IMR-90 (cell line): Measurements from ENCODE around the gene TRABD. TPM values are rescaled to one million over a fixed set of nuclear protein-coding genes. Genes with fewer than 3 reads are reported as not detected.

Experiments used
- ATAC-seq: fragments of 200-7000 bp; cut with Tn5 transposase; 2 replicates; pipeline ENCODE4 v1.9.1; 2020; ENCODE audit warnings: low read depth, mild to moderate bottlenecking, moderate library complexity
- BruUV-seq: library from RNA; stranded (reverse); fragments of 400-500 nt; replicated peaks from 2 replicates; lab custom pipeline; 2021; lab: Mats Ljungman, UMichigan
- CTCF ChIA-PET: fragments of 300-600 bp; formaldehyde crosslinking; extraction: SDS; loops from one replicate; lab custom pipeline; 2021; ENCODE audit warnings: antibody characterized with exemption; lab: Yijun Ruan, JAX
- POLR2A ChIA-PET: fragments of 300-600 bp; sonication (Branson Sonifier 250); formaldehyde crosslinking; loops from one replicate; lab custom pipeline; 2022; ENCODE audit warnings: antibody characterized with exemption; ENCODE audit not compliant: unreplicated experiment; lab: Charles Lee
- DNase-seq: peaks from one replicate; pipeline ENCODE4 v3.0.0; 2013
- H2AFZ ChIP-seq: replicated peaks from 2 replicates; pipeline ENCODE3; 2013; ENCODE audit warnings: low read length, mild to moderate bottlenecking; ENCODE audit not compliant: poor library complexity
- H2AK5ac ChIP-seq: 2 replicates; pipeline ENCODE4 v1.6.1; 2013; ENCODE audit warnings: low read depth, low read length, inconsistent platforms
- H2AK9ac ChIP-seq: replicated peaks from 2 replicates; pipeline ENCODE3; 2013; ENCODE audit warnings: mild to moderate bottlenecking, low read depth, low read length, moderate library complexity; ENCODE audit not compliant: poor library complexity
- H2BK120ac ChIP-seq: 2 replicates; pipeline ENCODE4 v1.6.1; 2013; ENCODE audit warnings: low read depth, low read length, inconsistent platforms
- H2BK15ac ChIP-seq: 3 replicates; pipeline ENCODE4 v1.6.1; 2013; ENCODE audit warnings: low read depth, low read length, inconsistent platforms
- H2BK20ac ChIP-seq: 2 replicates; pipeline ENCODE4 v1.6.1; 2013; ENCODE audit warnings: low read depth, mild to moderate bottlenecking, inconsistent platforms, low read length, moderate library complexity
- H2BK5ac ChIP-seq: 2 replicates; pipeline ENCODE4 v1.6.1; 2013; ENCODE audit warnings: mild to moderate bottlenecking, low read depth, low read length, inconsistent platforms; ENCODE audit not compliant: poor library complexity, severe bottlenecking
- H3K14ac ChIP-seq: replicated peaks from 2 replicates; pipeline ENCODE4 v1.6.1; 2013; ENCODE audit warnings: low read depth, low read length, inconsistent platforms
- H3K18ac ChIP-seq: 2 replicates; pipeline ENCODE4 v1.6.1; 2013; ENCODE audit warnings: low read depth, low read length, control low read depth
- H3K23ac ChIP-seq: 2 replicates; pipeline ENCODE4 v1.6.1; 2013; ENCODE audit warnings: low read depth, low read length, inconsistent platforms
- H3K27ac ChIP-seq: 2 replicates; pipeline ENCODE4 v1.5.1; 2013; ENCODE audit warnings: mild to moderate bottlenecking, control low read depth, low read length; ENCODE audit not compliant: insufficient read depth
- H3K27me3 ChIP-seq: 2 replicates; pipeline ENCODE4 v1.6.1; 2013; ENCODE audit warnings: low read length; ENCODE audit not compliant: control insufficient read depth, insufficient read depth
- H3K36me3 ChIP-seq: 2 replicates; pipeline ENCODE4 v1.6.1; 2013; ENCODE audit warnings: low read length, mixed read lengths; ENCODE audit not compliant: control insufficient read depth, insufficient read depth
- H3K4ac ChIP-seq: 2 replicates; pipeline ENCODE4 v1.6.1; 2013; ENCODE audit warnings: low read depth, low read length, inconsistent platforms
- H3K4me1 ChIP-seq: 2 replicates; pipeline ENCODE4 v1.6.1; 2013; ENCODE audit warnings: low read length, mixed read lengths; ENCODE audit not compliant: control insufficient read depth, insufficient read depth
- H3K4me2 ChIP-seq: 2 replicates; pipeline ENCODE4 v1.6.1; 2013; ENCODE audit warnings: low read depth, mild to moderate bottlenecking, control low read depth, low read length, moderate library complexity
- H3K4me3 ChIP-seq: 2 replicates; pipeline ENCODE4 v1.5.1; 2013; ENCODE audit warnings: low read depth, mild to moderate bottlenecking, control low read depth, low read length, moderate library complexity; ENCODE audit not compliant: insufficient read depth
- H3K56ac ChIP-seq: 2 replicates; pipeline ENCODE4 v1.6.1; 2013; ENCODE audit warnings: low read length, inconsistent platforms; ENCODE audit not compliant: insufficient read depth; ENCODE audit errors: extremely low read depth
- H3K79me1 ChIP-seq, 2 experiments: 2 replicates each; pipeline ENCODE4 v1.6.1; 2013; ENCODE audit warnings: low read length in 2 of 2, inconsistent platforms in 1 of 2, low read depth in 1 of 2
- H3K9ac ChIP-seq: 2 replicates; pipeline ENCODE4 v1.6.1; 2013; ENCODE audit warnings: low read depth, low read length, control low read depth
- H3K9me1 ChIP-seq: 2 replicates; pipeline ENCODE4 v1.6.1; 2013; ENCODE audit warnings: low read length, inconsistent platforms; ENCODE audit not compliant: insufficient read depth
- H3K9me3 ChIP-seq: 2 replicates; pipeline ENCODE4 v1.6.1; 2013; ENCODE audit warnings: low read length; ENCODE audit not compliant: control insufficient read depth, insufficient read depth
- H4K20me1 ChIP-seq: 2 replicates; pipeline ENCODE4 v1.6.1; 2013; ENCODE audit warnings: low read length, inconsistent platforms; ENCODE audit not compliant: insufficient read depth
- H4K5ac ChIP-seq: 2 replicates; pipeline ENCODE4 v1.6.1; 2013; ENCODE audit warnings: mild to moderate bottlenecking, low read depth, low read length, control low read depth
- H4K8ac ChIP-seq, 2 experiments: 2 replicates each; pipeline ENCODE4 v1.6.1; 2013; ENCODE audit warnings: low read depth in 2 of 2, low read length in 2 of 2, control low read depth in 1 of 2, inconsistent platforms in 1 of 2
- H4K91ac ChIP-seq: 2 replicates; pipeline ENCODE4 v1.6.1; 2013; ENCODE audit warnings: low read depth, low read length, inconsistent platforms; ENCODE audit not compliant: insufficient read depth
- BHLHE40 ChIP-seq: fragments of 150-350 bp; IDR thresholded peaks from 2 replicates; pipeline ENCODE4 v1.6.1; 2016; ENCODE audit warnings: mild to moderate bottlenecking, low read depth, low read length
- CHD1 ChIP-seq: IDR thresholded peaks from 2 replicates; pipeline ENCODE4 v1.6.1; 2012; ENCODE audit warnings: low read depth, low read length, improper control_type of control experiment
- MXI1 ChIP-seq: IDR thresholded peaks from 2 replicates; pipeline ENCODE4 v1.6.1; 2012; ENCODE audit warnings: low read depth, mild to moderate bottlenecking, low read length, moderate library complexity, borderline replicate concordance
- POLR2A ChIP-seq: IDR thresholded peaks from 2 replicates; pipeline ENCODE4 v1.6.1; 2012; ENCODE audit warnings: mild to moderate bottlenecking, low read depth, low read length
- RAD21 ChIP-seq: IDR thresholded peaks from 2 replicates; pipeline ENCODE4 v1.6.1; 2012; ENCODE audit warnings: low read length, improper control_type of control experiment
- RCOR1 ChIP-seq: IDR thresholded peaks from 2 replicates; pipeline ENCODE4 v1.6.1; 2012; ENCODE audit warnings: mild to moderate bottlenecking, low read length, improper control_type of control experiment; ENCODE audit not compliant: insufficient replicate concordance
- RFX5 ChIP-seq: IDR thresholded peaks from 2 replicates; pipeline ENCODE4 v1.8.0; 2012; ENCODE audit warnings: low read depth, mild to moderate bottlenecking, low read length, moderate library complexity
- WGBS, 2 experiments: methylation state at CpG; one replicate each; pipeline versions ENCODE4 v1.1.5 to v1.1.7; 2013; ENCODE audit warnings: missing lambda C conversion rate in 2 of 2; ENCODE audit not compliant: insufficient read length in 1 of 2; ENCODE audit errors: extremely low coverage in 2 of 2; 5-methylcytosine and 5-hydroxymethylcytosine counted together
- dilution Hi-C: fragments of 300-500 bp; cut with HindIII; formaldehyde crosslinking; loops from one replicate; pipeline ENCODE4 v1.14.3; 2018; ENCODE audit warnings: low sequenced_read_pairs; ENCODE audit not compliant: unreplicated experiment
- in situ Hi-C: fragments of 300-500 bp; cut with MboI; formaldehyde crosslinking; loops from 3 replicates; pipeline ENCODE4 v1.14.3; 2019; ENCODE audit warnings: low sequenced_read_pairs, inconsistent platforms, mixed read lengths
- intact Hi-C: fragments of 100-400 bp; cut with micrococcal nuclease; formaldehyde crosslinking; loops from 2 replicates; pipeline ENCODE4 v1.10.0; 2022
- polyA plus RNA-seq, 3 experiments: library from polyadenylated mRNA; depleted of rRNA; stranded (reverse); fragments of >200 nt; gene quantifications; 2 replicates each; pipeline ENCODE4 v1.2.3, GENCODE V29; 2012; ENCODE audit warnings: low replicate concordance in 1 of 3
- total RNA-seq: library from RNA; depleted of rRNA; stranded (reverse); fragments of >200 nt; gene quantifications from 2 replicates; pipeline ENCODE4 v1.2.3, GENCODE V29; 2012
- TF ChIP-seq, protein P1 (sequence below): fragments of 150-350 bp; IDR thresholded peaks from 2 replicates; pipeline ENCODE4 v1.6.1; 2017; ENCODE audit warnings: mild to moderate bottlenecking, antibody characterized with exemption, low read length, low read depth

TRABD gene
- total and polyA plus RNA-seq, 2 of the 4 experiments (the other 2 are of a cell fraction): 13.4 to 42.7 TPM

DNA sequence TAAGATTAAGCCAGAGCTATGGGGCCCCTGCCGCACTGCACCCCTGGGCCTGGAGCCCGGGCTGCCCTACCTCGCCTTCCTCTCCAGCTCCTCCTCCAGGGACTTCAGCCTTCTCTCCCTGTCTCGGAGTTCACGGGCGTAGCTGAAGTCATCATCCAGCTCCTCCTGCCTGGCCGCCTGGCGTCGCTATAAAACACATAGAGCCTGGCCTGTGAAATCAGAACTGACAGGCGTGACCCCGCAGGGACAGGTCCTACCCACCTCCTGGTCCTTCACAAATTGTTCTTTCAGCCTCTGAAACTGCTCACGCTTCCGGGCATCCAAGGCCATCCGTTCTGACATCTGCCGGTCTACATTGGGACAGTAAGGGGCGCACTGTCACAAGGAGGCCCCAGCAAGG is 38.4 kb downstream of the TRABD start:
- ChIA-PET CTCF (no interaction called here), POLR2A (no interaction called here)
- Histone ChIP-seq H2AK9ac (no peak overlapping the region), H2BK15ac (no peak overlapping the region), H3K9me1 (peaks cover 3% of the 10 kb centered on the region; the same call in 1 of the 2 replicates), H3K4me2 (no peak overlapping the region), H4K91ac (no peak overlapping the region), H3K14ac (no peak overlapping the region), H3K9ac (no peak overlapping the region), H3K4me3 (no peak overlapping the region), H2BK120ac (no peak overlapping the region), H2AK5ac (no peak overlapping the region), H3K79me1 (peaks cover 4 to 17% of the 10 kb centered on the region in 2 experiments; a peak in 2 of 4 replicates), H3K18ac (no peak overlapping the region), H3K27ac (no peak overlapping the region), H3K9me3 (no peaks in the 10 kb centered on the region), H3K4me1 (no peaks in the 10 kb centered on the region), H3K23ac (no peak overlapping the region), H3K4ac (no peak overlapping the region), H4K20me1 (peaks cover 12% of the 10 kb centered on the region), H4K8ac (no peak overlapping the region), H2AFZ (no peak overlapping the region), H3K36me3 (peaks cover 65% of the 10 kb centered on the region), H2BK20ac (no peak overlapping the region), H2BK5ac (no peak overlapping the region), H3K27me3 (no peaks in the 10 kb centered on the region), H3K56ac (no peak overlapping the region), H4K5ac (no peak overlapping the region)
- no TSS peak for BruUV-seq
- TF ChIP-seq RAD21: no peak
- TF ChIP-seq POLR2A: no peak
- no peak for TF ChIP-seq BHLHE40
- TF ChIP-seq, protein P1, sequence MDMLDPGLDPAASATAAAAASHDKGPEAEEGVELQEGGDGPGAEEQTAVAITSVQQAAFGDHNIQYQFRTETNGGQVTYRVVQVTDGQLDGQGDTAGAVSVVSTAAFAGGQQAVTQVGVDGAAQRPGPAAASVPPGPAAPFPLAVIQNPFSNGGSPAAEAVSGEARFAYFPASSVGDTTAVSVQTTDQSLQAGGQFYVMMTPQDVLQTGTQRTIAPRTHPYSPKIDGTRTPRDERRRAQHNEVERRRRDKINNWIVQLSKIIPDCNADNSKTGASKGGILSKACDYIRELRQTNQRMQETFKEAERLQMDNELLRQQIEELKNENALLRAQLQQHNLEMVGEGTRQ: no peak
- TF ChIP-seq RCOR1: no peak
- TF ChIP-seq CHD1: no peak
- no peak for TF ChIP-seq RFX5
- TF ChIP-seq MXI1: no peak
- in situ Hi-C loops: loop anchor here (25.0 kb wide), 1 partner anchor 412 kb away; no protein-coding TSS in a partner anchor
- WGBS, 2 experiments: 88% methylated on average over 8 of the region's 16 CpGs; no CpG with 5 or more reads in 1 of the 2 experiments
- intact Hi-C loops: no loop called here
- DNase-seq (no peak), ATAC-seq (no peak)
- dilution Hi-C loops: no loop called here
